ENCODE results near the gene MAPKAPK2. TPM values are rescaled to one million over a fixed set of nuclear protein-coding genes. Genes with fewer than 3 reads are reported as not detected.

Gene MAPKAPK2
- total RNA-seq, 2 experiments from 2014 or later: 14.5 to 39.9 TPM

- peak overlapping the region; percentile 47 for H3K4me2 ChIP-seq (ENCODE audit: low read length)
- H3K9me3 ChIP-seq (ENCODE audit: low read length): no peaks in the 10 kb centered on the region
- no peaks in the 10 kb centered on the region for H3K79me2 ChIP-seq (ENCODE audit: insufficient read depth, low read depth, low read length)
- peak; percentile 81 for DNase-seq (ENCODE audit: low spot score)
- H3K36me3 ChIP-seq (ENCODE audit: insufficient read depth, low read length): no peaks in the 10 kb centered on the region
- intact Hi-C loops (cut with micrococcal nuclease; ENCODE audit: unreplicated experiment): loop anchor here (1.0 to 2.0 kb wide), 4 partner anchors 15 to 63 kb away; no protein-coding TSS in a partner anchor
- TF ChIP-seq CTCF (conservative IDR thresholded peaks at IDR 0.05; ENCODE audit: low read length): peak; percentile 92
- TF ChIP-seq EZH2phosphoT487 (IDR thresholded peaks at IDR 0.05; ENCODE audit: borderline replicate concordance, low read depth, low read length): no peak
- peak overlapping the region; percentile 7; the same call in 1 of the 2 replicates for H2AFZ ChIP-seq (ENCODE audit: low read length)
- H4K20me1 ChIP-seq (ENCODE audit: insufficient read depth, low read length): no peaks in the 10 kb centered on the region
- no peak overlapping the region for H3K4me3 ChIP-seq (ENCODE audit: low read depth, low read length, poor library complexity, severe bottlenecking)
- ChIA-PET POLR2A (interaction anchor here (0.8 to 3.4 kb wide), 17 partner anchors 8 to 55 kb away, joined by 3 to 31 read pairs (median 4); partner anchors contain the start of genes DYRK3 and EIF2D), CTCF (ENCODE audit: unreplicated experiment) (interaction anchor here (0.6 to 3.4 kb wide), 20 partner anchors 9 to 318 kb away, joined by 3 to 72 read pairs (median 4); partner anchors contain the start of genes DYRK3, EIF2D and IKBKE)
- no TSS peak for BruUV-seq (replicated peaks)
- no peaks in the 10 kb centered on the region for H3K9me2 ChIP-seq (ENCODE audit: insufficient read depth, low read length)
- H3K27ac ChIP-seq (ENCODE audit: low read depth, low read length, poor library complexity, severe bottlenecking): no peak overlapping the region
- peaks cover 18% of the 10 kb centered on the region for H3K4me1 ChIP-seq (ENCODE audit: insufficient read depth, low read length, poor library complexity, severe bottlenecking)
These were observed 20.7 kb upstream of the MAPKAPK2 start for GRCh38 chr1:206663832-206664652.

- intact Hi-C loops (cut with micrococcal nuclease; ENCODE audit: unreplicated experiment): loop anchor here (1.0 to 2.0 kb wide), 3 partner anchors 30 to 62 kb away; no protein-coding TSS in a partner anchor
- no peak overlapping the region for H3K4me2 ChIP-seq (ENCODE audit: low read length)
- no peaks in the 10 kb centered on the region for H3K79me2 ChIP-seq (ENCODE audit: insufficient read depth, low read depth, low read length)
- no peak for DNase-seq (ENCODE audit: low spot score)
- H3K4me1 ChIP-seq (ENCODE audit: insufficient read depth, low read length, poor library complexity, severe bottlenecking): peaks cover 18% of the 10 kb centered on the region
- H2AFZ ChIP-seq (ENCODE audit: low read length): no peak overlapping the region
- no peak for TF ChIP-seq EZH2phosphoT487 (IDR thresholded peaks at IDR 0.05; ENCODE audit: borderline replicate concordance, low read depth, low read length)
- TF ChIP-seq CTCF (conservative IDR thresholded peaks at IDR 0.05; ENCODE audit: low read length): no peak
- ChIA-PET CTCF (ENCODE audit: unreplicated experiment) (interaction anchor here (1.1 to 3.4 kb wide), 10 partner anchors 9 to 317 kb away, joined by 3 to 72 read pairs (median 6); partner anchors contain the start of genes DYRK3 and EIF2D), POLR2A (interaction anchor here (0.6 to 3.4 kb wide), 10 partner anchors 10 to 37 kb away, joined by 3 to 31 read pairs (median 4); partner anchors contain the start of gene DYRK3)
- BruUV-seq (replicated peaks): no TSS peak
- no peak overlapping the region for H3K27ac ChIP-seq (ENCODE audit: low read depth, low read length, poor library complexity, severe bottlenecking)
- H3K36me3 ChIP-seq (ENCODE audit: insufficient read depth, low read length): no peaks in the 10 kb centered on the region
- no peak overlapping the region for H3K4me3 ChIP-seq (ENCODE audit: low read depth, low read length, poor library complexity, severe bottlenecking)
- no peaks in the 10 kb centered on the region for H4K20me1 ChIP-seq (ENCODE audit: insufficient read depth, low read length)
- H3K9me2 ChIP-seq (ENCODE audit: insufficient read depth, low read length): no peaks in the 10 kb centered on the region
- no peaks in the 10 kb centered on the region for H3K9me3 ChIP-seq (ENCODE audit: low read length)
These were observed 20.0 kb upstream of the MAPKAPK2 start for GRCh38 chr1:206664740-206665139.

Data from OCI-LY7 (cell line).